Measurements from ENCODE around the gene TASOR.
"Not testable (repeated sequence)": the region's sequence is repeated elsewhere in the genome, so short reads cannot be mapped to it uniquely, and the experiment has no call there.

DNA sequence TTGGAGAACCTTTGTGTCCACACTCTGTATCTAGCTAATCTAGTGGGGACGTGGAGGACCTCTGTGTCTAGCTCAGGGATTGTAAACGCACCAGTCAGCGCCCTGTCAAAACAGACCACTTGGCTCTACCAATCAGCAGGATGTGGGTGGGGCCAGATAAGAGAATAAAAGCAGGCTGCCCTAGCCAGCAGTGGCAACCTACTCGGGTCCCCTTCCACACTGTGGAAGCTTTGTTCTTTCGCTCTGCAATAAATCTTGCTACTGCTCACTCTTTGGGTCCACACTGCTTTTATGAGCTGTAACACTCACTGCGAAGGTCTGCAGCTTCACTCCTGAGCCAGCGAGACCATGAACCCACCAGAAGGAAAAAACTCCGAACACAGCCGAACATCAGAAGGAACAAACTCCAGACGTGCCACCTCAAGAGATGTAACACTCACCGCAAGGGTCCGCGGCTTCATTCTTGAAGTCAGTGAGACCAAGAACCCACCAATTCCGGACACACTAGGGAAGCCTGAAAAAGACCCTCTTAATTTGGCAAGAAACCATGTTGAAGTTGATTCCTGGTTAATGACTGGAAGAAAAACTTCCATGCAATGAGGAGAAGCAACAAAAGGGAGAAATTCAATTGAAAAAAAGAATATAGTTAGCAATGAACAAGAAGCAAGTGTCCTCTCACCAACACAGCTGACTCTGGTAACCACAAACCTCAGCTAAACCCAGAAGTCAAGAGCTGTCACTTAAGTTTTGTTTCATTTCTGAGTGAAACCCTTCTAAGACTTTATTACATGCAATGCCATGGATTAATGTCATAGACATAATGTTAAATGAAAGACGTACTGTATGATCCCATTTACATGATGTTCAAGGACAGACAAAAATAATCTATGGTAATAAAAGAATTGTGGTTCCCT, 9.7 kb upstream of the TASOR start:
- TF ChIP-seq POLR2A (IDR thresholded peaks at IDR 0.05; ENCODE audit: low read length); GATA1 (IDR thresholded peaks at IDR 0.05; ENCODE audit: low read depth, low read length): not testable (repeated sequence)
